Cardiac fibroblast (primary cell): Measurements from ENCODE around the gene NDUFS6.

Source experiments
- DNase-seq, 2 donors: peaks; one replicate each; pipeline versions ENCODE4 v3.0.0 to v3.0.0-alpha.2; 2010; ENCODE audit warnings: low read depth in 2 of 2
- H3K4me3 ChIP-seq, 2 donors: replicated peaks in 1 of 2; 1 replicate in 1 of 2; 2 replicates in 1 of 2; pipeline ENCODE4 v1.5.1; 2011; ENCODE audit warnings: low read depth in 2 of 2, low read length in 2 of 2, mild to moderate bottlenecking in 2 of 2, moderate library complexity in 1 of 2
- TF ChIP-seq, protein P1 (sequence below): IDR thresholded peaks from one replicate; pipeline ENCODE4 v1.5.1; 2011; ENCODE audit warnings: low read depth, mild to moderate bottlenecking, low read length, inconsistent platforms

The NDUFS6 gene

DNA sequence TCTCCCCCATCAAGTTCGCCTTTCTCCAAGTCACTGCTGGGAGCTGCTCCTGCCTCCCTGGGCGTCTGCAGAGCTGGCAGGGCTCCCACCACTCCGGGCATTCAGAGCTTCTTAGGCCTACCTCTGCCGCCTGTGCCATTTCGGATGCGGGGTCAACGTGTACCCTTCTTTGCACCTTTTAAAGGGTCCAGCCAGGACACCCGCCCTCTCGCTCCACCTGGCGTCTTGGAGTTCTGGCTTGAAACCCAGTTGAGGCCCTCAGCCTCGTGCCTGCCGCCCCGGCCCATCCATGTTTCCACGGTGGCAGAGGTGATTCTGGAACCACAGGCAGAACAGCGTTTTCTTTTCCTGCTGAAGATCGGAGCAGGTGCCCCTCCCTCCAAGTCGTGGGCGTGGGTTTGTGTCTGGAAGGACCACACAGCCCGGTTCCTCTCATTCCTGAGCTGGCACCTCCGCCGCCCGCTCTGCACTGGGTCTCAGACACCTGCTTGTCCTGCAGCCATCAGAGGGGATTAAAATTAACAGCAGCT lies 32.9 kb downstream of the NDUFS6 start:
- DNase-seq = no peak
- TF ChIP-seq, protein P1, sequence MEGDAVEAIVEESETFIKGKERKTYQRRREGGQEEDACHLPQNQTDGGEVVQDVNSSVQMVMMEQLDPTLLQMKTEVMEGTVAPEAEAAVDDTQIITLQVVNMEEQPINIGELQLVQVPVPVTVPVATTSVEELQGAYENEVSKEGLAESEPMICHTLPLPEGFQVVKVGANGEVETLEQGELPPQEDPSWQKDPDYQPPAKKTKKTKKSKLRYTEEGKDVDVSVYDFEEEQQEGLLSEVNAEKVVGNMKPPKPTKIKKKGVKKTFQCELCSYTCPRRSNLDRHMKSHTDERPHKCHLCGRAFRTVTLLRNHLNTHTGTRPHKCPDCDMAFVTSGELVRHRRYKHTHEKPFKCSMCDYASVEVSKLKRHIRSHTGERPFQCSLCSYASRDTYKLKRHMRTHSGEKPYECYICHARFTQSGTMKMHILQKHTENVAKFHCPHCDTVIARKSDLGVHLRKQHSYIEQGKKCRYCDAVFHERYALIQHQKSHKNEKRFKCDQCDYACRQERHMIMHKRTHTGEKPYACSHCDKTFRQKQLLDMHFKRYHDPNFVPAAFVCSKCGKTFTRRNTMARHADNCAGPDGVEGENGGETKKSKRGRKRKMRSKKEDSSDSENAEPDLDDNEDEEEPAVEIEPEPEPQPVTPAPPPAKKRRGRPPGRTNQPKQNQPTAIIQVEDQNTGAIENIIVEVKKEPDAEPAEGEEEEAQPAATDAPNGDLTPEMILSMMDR = no peak
- H3K4me3 ChIP-seq = no peak overlapping the region

GRCh38 chr5:1834721-1835429 lies 33.7 kb downstream of the NDUFS6 start:
- no peak overlapping the region for H3K4me3 ChIP-seq
- TF ChIP-seq, protein P1 = no peak
- DNase-seq = no peak

- H3K4me3 ChIP-seq = no peak overlapping the region
- TF ChIP-seq, protein P1 = no peak
- no peak for DNase-seq
These were observed 34.2 kb downstream of the NDUFS6 start for GRCh38 chr5:1835431-1835830.

DNA sequence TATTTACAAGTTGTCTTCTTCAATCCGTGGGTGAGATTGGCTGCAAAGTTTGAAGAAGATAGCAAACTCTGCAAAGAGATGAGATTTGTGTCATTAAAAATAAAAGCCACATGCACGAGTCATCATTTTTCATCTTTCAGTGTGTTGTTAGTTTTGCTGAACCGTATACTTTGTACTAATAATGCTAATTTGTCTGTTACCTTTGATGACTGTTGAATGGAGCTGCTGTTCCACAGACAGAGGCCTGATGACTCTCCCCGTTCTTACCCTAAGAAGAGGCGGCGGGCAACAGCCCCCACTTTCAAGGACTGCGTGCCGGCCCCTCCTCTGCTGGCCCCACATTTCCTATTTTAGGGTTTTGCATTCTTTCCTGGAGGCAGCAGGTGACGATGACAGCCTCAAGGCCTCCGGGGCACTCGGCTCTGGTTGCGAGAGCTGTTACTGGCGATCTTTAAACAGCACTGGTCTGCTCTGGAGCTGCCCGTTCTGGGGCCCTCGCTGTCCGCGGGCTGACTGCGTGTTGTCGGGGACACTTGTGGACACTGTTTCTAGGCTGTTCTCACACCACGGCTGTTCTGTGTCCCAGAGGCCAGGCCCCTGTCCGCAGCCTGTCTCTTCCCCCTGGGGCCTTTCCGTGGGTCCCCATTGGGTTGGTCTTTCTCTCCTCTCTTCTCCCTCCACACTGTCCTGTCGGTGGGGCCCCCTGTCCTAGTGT lies 35.1 kb downstream of the NDUFS6 start:
- TF ChIP-seq, protein P1 = no peak
- no peak for DNase-seq
- no peak overlapping the region for H3K4me3 ChIP-seq

GRCh38 chr5:1836891-1837880 lies 36.0 kb downstream of the NDUFS6 start:
- H3K4me3 ChIP-seq = no peak overlapping the region
- TF ChIP-seq, protein P1 = no peak
- no peak for DNase-seq

GRCh38 chr5:1838013-1838412 lies 36.8 kb downstream of the NDUFS6 start:
- TF ChIP-seq, protein P1 = no peak
- no peak for DNase-seq
- H3K4me3 ChIP-seq = no peak overlapping the region
